Stimulated activated CD4-positive, alpha-beta T cell treated with anti-CD3 and anti-CD28 coated beads, TNF-alpha, amount 100 ng/mL, for 1 hour (primary cell): ENCODE measurements around the gene FAM186B.

ENCODE experiments used
- DNase-seq, 3 donors: peaks; one replicate each; pipeline ENCODE4 v3.0.0-alpha.2; 2020; ENCODE audit warnings: low read depth in 3 of 3, low spot score in 1 of 3

FAM186B gene

GRCh38 chr12:49554266-49554665, 51.2 kb downstream of the FAM186B start:
- no peak for DNase-seq

GRCh38 chr12:49553512-49554088, 51.8 kb downstream of the FAM186B start:
- no peak for DNase-seq

- no peak for DNase-seq
These were observed 52.5 kb downstream of the FAM186B start for GRCh38 chr12:49552899-49553298.

GRCh38 chr12:49552425-49552824, 53.0 kb downstream of the FAM186B start:
- no peak for DNase-seq

- DNase-seq, result no peak
These were observed 53.4 kb downstream of the FAM186B start for GRCh38 chr12:49552014-49552413.

- DNase-seq, result no peak
These were observed 54.7 kb downstream of the FAM186B start for GRCh38 chr12:49550693-49551252.

- no peak for DNase-seq
These were observed 55.4 kb downstream of the FAM186B start for GRCh38 chr12:49549735-49550692.

- DNase-seq, result peak in 1 of 3 donors; percentile 16
These were observed 56.4 kb downstream of the FAM186B start for GRCh38 chr12:49548822-49549648.

- DNase-seq, result no peak
These were observed 57.0 kb downstream of the FAM186B start for GRCh38 chr12:49548481-49548821.

GRCh38 chr12:49547090-49547690, 58.2 kb downstream of the FAM186B start:
- no peak for DNase-seq

GRCh38 chr12:49546481-49546880, 59.0 kb downstream of the FAM186B start:
- no peak for DNase-seq

GRCh38 chr12:49545815-49546214, 59.6 kb downstream of the FAM186B start:
- DNase-seq, result no peak

- no peak for DNase-seq
These were observed 61.3 kb downstream of the FAM186B start for GRCh38 chr12:49543914-49544815.

- DNase-seq, result no peak
These were observed 62.1 kb downstream of the FAM186B start for GRCh38 chr12:49543221-49543913.

GRCh38 chr12:49542592-49543160, 62.8 kb downstream of the FAM186B start:
- DNase-seq, result no peak

GRCh38 chr12:49541911-49542505, 63.4 kb downstream of the FAM186B start:
- no peak for DNase-seq

- no peak for DNase-seq
These were observed 64.1 kb downstream of the FAM186B start for GRCh38 chr12:49541140-49541861.
